Upper lobe of left lung (tissue), 4 donors: ENCODE results near the gene ZNF608.

Experiments
- CTCF ChIP-seq, 6 experiments: fragments of 450-650 bp in 4 of 6; fragments of 200-600 bp in 2 of 6; sonication (generic) in 2 of 6; IDR thresholded peaks; one replicate each; pipeline ENCODE4 v1.5.1; 2016 to 2019; ENCODE audit warnings: antibody characterized with exemption in 6 of 6
- EP300 ChIP-seq, 4 donors: sonication (generic); formaldehyde crosslinking; IDR thresholded peaks; one replicate each; pipeline ENCODE4 v1.5.1; 2017; ENCODE audit warnings: antibody characterized with exemption in 4 of 4, control low read depth in 2 of 4
- POLR2A ChIP-seq, 4 donors: fragments of 450-650 bp; IDR thresholded peaks; one replicate each; pipeline ENCODE4 v1.5.1; 2016 to 2017; ENCODE audit warnings: antibody characterized with exemption in 4 of 4, mild to moderate bottlenecking in 2 of 4
- POLR2AphosphoS5 ChIP-seq, 2 donors: sonication (generic); formaldehyde crosslinking; IDR thresholded peaks; one replicate each; pipeline ENCODE4 v1.5.1; 2017; ENCODE audit warnings: antibody characterized with exemption in 2 of 2

DNA sequence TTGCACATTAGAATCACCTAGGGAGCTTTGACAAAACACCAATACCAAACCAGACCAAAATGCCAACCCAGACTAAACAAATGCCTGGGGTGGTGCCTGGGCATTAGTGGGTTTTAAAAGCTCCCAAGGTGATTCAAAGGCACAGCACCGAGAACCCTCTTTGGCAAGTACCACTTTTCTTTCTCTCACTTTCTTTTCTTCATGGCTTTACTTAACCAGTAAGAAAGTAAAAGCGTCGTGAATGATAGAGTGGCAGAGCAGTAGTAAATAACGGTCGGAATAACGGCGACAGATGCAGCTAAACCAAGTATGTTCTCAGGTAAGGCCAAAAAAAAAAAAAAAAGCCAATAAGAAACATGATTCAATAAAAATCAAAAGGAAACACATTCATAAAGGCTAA lies 49.5 kb downstream of the ZNF608 start:
- TF ChIP-seq EP300 (IDR thresholded peaks at IDR 0.05) = no peak
- TF ChIP-seq CTCF (IDR thresholded peaks at IDR 0.05) = no peak
- no peak for TF ChIP-seq POLR2AphosphoS5 (IDR thresholded peaks at IDR 0.05)
- TF ChIP-seq POLR2A (IDR thresholded peaks at IDR 0.05) = no peak
